SK-N-SH treated with all-trans-retinoic acid at 6 μM for 48 hours (cell line): ENCODE measurements around the gene ELK1.

ENCODE experiments used
- BACH2 ChIP-seq: fragments of 250-450 bp; sonication (Bioruptor Pico); IDR thresholded peaks from 2 replicates; pipeline ENCODE4 v1.9.0; 2021; ENCODE audit warnings: mild to moderate bottlenecking, borderline replicate concordance
- CREB5 ChIP-seq: fragments of 250-450 bp; sonication (Bioruptor Pico); IDR thresholded peaks from 2 replicates; pipeline ENCODE4 v1.5.1; 2020; ENCODE audit warnings: low read depth, mild to moderate bottlenecking, moderate library complexity
- CSDC2 ChIP-seq: fragments of 250-450 bp; sonication (Bioruptor Pico); IDR thresholded peaks from 2 replicates; pipeline ENCODE4 v1.5.0; 2020; ENCODE audit warnings: mild to moderate bottlenecking, moderate library complexity
- CSRNP3 ChIP-seq: fragments of 250-450 bp; sonication (Bioruptor Pico); IDR thresholded peaks from 2 replicates; pipeline ENCODE4 v1.5.1; 2021; ENCODE audit warnings: mild to moderate bottlenecking, moderate library complexity
- ISL1 ChIP-seq: fragments of 250-450 bp; sonication (Bioruptor Pico); IDR thresholded peaks from 2 replicates; pipeline ENCODE4 v2.1.2; 2022; ENCODE audit warnings: mild to moderate bottlenecking, moderate library complexity
- PATZ1 ChIP-seq: fragments of 250-450 bp; sonication (Bioruptor Pico); IDR thresholded peaks from 2 replicates; pipeline ENCODE4 v1.8.0; 2020; ENCODE audit warnings: mild to moderate bottlenecking, moderate library complexity, borderline replicate concordance
- RARB ChIP-seq: fragments of 250-450 bp; sonication (Bioruptor Pico); IDR thresholded peaks from 2 replicates; pipeline ENCODE4 v1.8.0; 2021; ENCODE audit warnings: mild to moderate bottlenecking, moderate library complexity
- SNAI2 ChIP-seq: fragments of 250-450 bp; sonication (Bioruptor Pico); IDR thresholded peaks from 2 replicates; pipeline ENCODE4 v1.5.0; 2020; ENCODE audit warnings: mild to moderate bottlenecking, moderate library complexity
- TOX ChIP-seq: fragments of 250-450 bp; sonication (Bioruptor Pico); IDR thresholded peaks from 2 replicates; pipeline ENCODE4 v1.8.0; 2021; ENCODE audit warnings: mild to moderate bottlenecking, moderate library complexity, borderline replicate concordance
- ZFP3 ChIP-seq: fragments of 250-450 bp; sonication (Bioruptor Pico); IDR thresholded peaks from 2 replicates; pipeline ENCODE4 v1.5.0; 2020; ENCODE audit warnings: mild to moderate bottlenecking, moderate library complexity
- ZFP30 ChIP-seq: fragments of 450-650 bp; formaldehyde crosslinking; IDR thresholded peaks from 2 replicates; pipeline ENCODE4 v1.5.0; 2022; ENCODE audit warnings: mild to moderate bottlenecking, moderate library complexity
- ZNF565 ChIP-seq: fragments of 450-650 bp; formaldehyde crosslinking; conservative IDR thresholded peaks from 2 replicates; pipeline ENCODE4 v1.5.0; 2020; ENCODE audit warnings: low read depth, mild to moderate bottlenecking, moderate library complexity
- ZNF70 ChIP-seq: fragments of 450-650 bp; formaldehyde crosslinking; IDR thresholded peaks from 2 replicates; pipeline ENCODE4 v1.5.0; 2020; ENCODE audit warnings: mild to moderate bottlenecking, moderate library complexity

- TF ChIP-seq SNAI2 (CRISPR knock-in tag) (no peak), ZFP3 (no peak), CREB5 (no peak), ZFP30 (no peak), TOX (no peak), PATZ1 (CRISPR knock-in tag) (no peak), ISL1 (CRISPR knock-in tag) (no peak), ZNF70 (CRISPR knock-in tag) (no peak), CSDC2 (CRISPR knock-in tag) (no peak), BACH2 (CRISPR knock-in tag) (no peak), RARB (CRISPR knock-in tag) (no peak), ZNF565 (CRISPR knock-in tag) (no peak), CSRNP3 (CRISPR knock-in tag) (no peak)
These were observed 39.9 kb downstream of the ELK1 start for GRCh38 chrX:47610511-47610910.
